Activated CD4-positive, CD25-positive, alpha-beta regulatory T cell treated with anti-CD3 and anti-CD28 coated beads, Interleukin-2, amount 50 U/mL, for 24 hours (primary cell): ENCODE data around the gene NAV3.

ENCODE experiments used
- ATAC-seq, 2 donors: fragments of 150-1000 bp; cut with Tn5 transposase; one replicate each; pipeline ENCODE4 v1.10.0; 2021; ENCODE audit warnings: mild to moderate bottlenecking in 1 of 2, moderate library complexity in 1 of 2

NAV3 gene

DNA sequence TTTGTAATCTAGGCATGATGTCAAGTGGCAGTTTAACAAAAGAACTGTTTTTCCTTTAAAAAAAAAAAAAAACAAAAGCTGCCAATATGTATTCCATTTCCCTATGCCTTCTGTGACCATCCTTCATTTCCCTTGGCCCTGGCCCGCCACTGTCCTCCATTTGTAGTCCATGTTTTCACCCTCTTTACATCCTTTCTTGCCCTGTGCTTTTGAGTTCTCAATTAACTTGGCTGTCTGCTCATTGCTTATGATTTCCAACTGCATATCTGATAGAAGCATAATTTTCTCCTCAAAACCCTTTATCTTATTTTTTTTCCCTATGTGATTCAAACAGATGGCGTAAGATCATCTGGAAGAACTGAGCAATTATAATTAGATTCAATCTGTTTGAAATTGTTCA lies 297.5 kb downstream of the NAV3 start:
- ATAC-seq, result no peak

- no peak for ATAC-seq
Observed at GRCh38 chr12:78143717-78144116, 313.0 kb downstream of the NAV3 start.

DNA sequence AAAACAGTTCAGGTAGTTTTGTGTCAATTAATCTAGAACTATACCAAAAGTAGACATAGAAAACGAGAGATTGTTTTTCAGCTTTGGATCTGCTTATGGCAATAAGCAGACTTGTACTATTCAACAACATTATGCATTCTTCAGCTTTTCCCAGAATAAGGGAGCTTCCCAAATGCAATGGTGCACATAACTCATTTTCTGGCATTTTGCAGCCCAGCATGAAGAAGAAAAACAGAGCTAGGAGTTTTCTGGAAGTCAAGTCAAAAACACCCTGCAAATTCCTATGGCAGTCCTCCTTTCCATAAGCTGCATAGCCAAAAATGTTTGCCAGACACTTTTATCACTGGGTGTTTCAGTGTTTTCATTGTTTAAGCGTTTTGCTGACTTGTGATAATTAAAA lies 314.7 kb downstream of the NAV3 start:
- ATAC-seq, result no peak

DNA sequence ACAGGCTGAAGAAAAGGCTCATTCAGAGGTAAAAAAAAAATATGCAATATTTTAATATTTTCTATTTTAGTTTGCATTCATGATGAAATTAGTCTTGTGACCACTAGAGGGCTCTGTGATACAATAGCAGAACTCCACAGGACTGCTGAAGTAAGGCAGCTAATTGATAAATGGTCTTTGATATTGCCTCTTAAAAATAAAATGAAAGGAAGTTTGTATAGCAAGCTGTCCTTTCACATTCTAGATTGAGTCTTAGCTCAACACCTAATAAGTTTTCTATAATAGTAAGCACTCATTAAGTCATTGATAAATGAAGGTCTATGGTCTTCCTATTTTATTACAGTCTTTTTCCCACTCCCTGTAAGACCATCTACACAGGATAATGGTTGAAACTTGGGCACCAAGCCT lies 315.7 kb downstream of the NAV3 start:
- no peak for ATAC-seq

DNA sequence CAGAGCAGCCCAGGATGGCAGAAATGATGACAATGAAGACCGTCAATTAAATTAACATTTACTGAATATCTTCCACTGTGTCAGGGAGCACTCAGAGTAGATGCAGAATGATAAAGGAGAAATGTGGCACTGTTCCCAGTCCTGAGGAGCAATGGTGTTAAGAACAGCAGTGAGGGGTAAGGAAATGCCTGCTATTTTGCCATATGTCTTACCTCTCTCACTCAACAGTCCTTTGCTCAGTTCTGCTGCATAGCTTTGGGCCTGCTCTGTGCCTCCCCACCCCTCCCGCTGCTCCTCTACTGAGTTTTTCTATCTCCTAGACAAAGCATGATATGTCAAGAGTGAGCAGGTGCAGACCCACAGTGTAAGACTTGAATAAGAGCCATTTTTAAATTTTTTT lies 318.8 kb downstream of the NAV3 start:
- no peak for ATAC-seq

DNA sequence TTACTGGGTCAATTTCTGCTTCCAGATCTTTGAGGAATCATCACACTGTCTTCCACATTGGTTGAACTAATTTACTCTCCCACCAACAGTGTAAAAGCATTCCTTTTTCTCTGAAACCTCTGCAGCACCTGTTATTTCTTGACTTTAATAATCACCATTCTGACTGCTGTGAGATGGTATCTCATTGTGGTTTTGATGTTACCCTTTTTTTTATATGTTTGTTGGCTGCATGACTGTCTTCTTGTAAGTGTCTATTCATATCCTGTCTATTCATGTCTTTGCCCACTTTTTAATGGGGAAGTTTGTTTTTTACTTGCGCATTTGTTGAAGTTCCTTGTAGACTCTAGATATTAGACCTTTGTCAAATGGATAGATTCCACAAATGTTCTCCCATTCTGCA lies 324.9 kb downstream of the NAV3 start:
- no peak for ATAC-seq

DNA sequence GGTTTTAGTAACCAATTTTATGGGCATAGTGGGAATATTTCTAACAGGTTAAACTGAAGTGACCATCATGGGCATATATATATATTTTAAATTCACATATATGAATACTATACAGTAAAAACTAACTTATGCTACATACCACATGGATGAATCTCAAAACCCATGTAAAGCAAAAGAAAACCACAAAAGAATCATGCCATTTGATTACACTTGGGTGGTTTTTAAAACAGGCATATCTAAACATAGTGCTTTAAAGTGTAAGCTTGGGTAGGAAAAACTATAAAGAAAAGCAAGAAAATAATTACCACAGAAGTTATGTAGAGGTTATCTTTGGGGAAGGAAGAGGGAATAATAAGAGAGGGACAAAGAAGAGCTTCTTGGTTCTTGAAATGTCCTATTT lies 326.1 kb downstream of the NAV3 start:
- ATAC-seq, result no peak

DNA sequence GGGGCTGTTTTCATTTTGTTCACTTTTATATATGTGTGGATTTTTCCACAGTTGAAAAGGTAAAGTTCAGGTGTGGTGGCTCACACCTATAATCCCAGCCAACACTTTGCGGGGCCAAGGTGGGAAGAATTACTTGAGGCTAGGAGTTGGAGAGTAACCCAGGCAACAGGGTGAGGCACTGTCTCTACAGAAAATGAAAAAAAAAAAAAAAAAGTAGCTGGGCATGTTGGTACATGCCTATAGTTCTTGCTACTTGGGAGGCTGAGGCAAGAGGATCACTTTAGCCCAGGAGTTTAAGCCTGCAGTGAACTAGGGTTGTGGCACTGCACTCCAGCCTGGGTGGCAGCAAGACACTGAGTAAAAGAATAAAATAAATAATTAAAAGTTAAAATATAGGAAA lies 326.5 kb downstream of the NAV3 start:
- ATAC-seq, result no peak

DNA sequence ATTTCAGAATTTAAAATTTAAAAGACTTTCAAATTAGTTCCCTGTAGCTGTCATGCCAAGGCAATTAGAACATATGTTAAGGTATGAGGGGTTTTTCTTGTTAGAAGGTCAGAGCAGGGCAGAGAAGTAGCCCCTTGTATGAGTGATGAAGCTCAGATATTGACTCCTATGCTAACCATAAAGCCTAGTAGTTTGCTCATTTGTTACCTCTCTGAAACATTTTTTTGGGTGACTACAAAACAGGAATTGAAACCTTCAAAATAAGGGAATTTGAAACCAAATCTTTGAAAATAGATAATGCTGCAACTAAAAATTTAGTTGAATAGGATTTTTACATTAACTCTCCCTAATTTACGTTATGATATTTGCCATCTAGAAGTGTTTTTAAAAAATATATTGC lies 333.5 kb downstream of the NAV3 start:
- no peak for ATAC-seq

- no peak for ATAC-seq
Observed at GRCh38 chr12:78167510-78167909, 336.8 kb downstream of the NAV3 start.

DNA sequence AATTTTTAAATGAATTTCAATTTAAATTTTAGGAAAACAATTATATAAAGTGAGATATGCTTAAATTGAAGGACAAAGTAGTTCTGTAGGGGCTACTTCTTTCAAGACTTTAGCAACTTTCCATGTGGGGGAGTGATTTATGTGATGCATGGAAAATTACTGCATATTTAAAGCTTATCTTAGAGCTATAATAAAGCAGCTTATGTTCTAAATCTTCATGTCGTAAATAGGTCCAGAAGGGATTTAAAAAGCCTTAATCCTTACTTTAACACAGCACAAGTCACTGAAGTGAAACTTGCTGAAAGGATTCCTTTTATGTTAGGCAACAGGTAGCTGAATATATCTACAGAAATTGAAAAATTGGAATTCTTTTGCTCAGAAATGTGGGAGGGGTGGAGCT lies 340.4 kb downstream of the NAV3 start:
- ATAC-seq, result no peak

DNA sequence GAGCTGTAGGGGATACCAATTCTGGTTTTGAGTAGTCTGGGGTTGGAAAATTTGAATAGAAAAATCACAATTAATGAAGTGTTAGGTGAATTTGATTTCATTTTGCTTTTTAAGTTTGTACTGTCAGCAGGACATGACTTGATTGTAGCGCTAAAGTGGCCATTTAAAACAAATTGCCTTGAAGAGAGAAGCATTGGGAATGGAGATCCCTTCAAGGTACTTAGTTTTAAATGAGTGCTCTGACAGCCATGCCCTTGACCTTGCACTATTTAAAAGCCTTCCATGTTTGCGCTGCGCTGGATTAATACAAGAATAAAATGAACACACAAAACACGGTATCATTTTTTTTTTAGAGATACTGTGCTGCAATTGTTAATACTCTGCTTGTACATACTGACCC lies 345.9 kb downstream of the NAV3 start:
- ATAC-seq, result no peak

- ATAC-seq, result no peak
Observed at GRCh38 chr12:78177298-78177697, 346.6 kb downstream of the NAV3 start.

GRCh38 chr12:78179346-78179745 lies 348.7 kb downstream of the NAV3 start:
- no peak for ATAC-seq

DNA sequence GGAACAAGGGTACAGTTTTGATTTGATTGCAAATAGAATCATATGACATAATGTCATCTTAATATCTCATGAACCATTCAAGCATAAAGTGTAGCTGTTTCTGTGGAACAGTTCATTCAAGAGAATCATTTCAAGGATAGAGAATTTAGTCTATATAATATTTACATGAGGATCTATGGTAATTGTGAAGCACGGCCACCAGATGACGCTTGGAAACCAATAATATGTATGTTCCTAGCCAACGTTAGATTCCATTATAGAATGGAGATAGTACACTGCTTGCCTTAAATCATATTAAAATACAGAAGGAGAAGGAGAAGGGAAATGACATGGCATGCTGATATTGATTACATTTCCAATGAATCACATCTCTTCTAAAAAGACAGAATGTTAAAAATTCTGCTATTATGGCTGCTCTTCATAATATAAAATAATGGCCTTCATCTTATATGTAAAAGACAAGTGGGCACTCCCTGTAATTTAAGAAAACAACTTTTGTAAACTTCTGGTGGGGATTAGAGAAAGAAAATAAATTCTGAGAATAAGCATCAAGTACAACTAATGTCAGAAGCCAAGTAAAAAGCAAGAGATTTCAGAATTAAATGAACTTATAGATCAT lies 351.0 kb downstream of the NAV3 start:
- ATAC-seq, result no peak

GRCh38 chr12:78183824-78184223 lies 353.1 kb downstream of the NAV3 start:
- no peak for ATAC-seq

DNA sequence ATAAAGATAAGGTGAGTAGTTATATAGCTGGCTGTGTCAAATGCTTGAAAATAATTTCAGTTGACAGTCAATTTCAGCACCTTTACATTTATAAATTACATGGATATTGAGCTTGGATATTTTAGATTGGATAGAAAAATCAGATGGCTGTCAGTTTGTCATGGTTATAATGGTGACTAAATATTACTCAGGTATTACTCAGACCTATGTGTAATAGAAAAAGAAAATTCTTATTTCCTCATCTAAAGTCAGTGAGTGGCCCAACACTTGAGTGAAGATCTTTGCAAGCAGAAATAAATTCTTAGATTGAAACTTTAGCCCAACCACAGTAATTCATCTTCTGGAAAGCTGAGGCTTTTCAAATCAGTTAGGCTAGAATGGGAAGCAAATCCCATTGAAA lies 354.4 kb downstream of the NAV3 start:
- ATAC-seq, result no peak

GRCh38 chr12:78185651-78186050 lies 355.0 kb downstream of the NAV3 start:
- ATAC-seq, result no peak

GRCh38 chr12:78186670-78187069 lies 356.0 kb downstream of the NAV3 start:
- no peak for ATAC-seq

DNA sequence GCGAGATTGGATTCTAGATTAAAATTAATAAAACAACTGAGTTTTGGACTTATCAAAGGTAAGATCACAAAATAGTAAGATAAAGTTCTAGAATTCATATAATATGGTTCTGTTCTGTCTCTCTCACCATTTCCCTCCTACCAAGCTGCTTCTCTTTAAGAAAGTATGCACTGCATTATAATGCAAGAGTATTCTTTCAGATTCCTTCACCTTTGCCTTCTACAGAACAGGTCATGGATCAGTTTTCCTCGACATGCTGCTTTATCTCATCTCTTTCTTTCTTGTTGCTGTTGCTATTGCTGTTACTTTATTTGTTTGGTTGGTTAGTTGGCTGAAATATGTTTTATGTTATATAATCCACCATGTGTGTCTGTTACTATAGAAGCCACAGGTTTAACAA lies 357.0 kb downstream of the NAV3 start:
- no peak for ATAC-seq

GRCh38 chr12:78189656-78190055 lies 359.0 kb downstream of the NAV3 start:
- ATAC-seq, result no peak

GRCh38 chr12:78191611-78192010 lies 360.9 kb downstream of the NAV3 start:
- no peak for ATAC-seq

DNA sequence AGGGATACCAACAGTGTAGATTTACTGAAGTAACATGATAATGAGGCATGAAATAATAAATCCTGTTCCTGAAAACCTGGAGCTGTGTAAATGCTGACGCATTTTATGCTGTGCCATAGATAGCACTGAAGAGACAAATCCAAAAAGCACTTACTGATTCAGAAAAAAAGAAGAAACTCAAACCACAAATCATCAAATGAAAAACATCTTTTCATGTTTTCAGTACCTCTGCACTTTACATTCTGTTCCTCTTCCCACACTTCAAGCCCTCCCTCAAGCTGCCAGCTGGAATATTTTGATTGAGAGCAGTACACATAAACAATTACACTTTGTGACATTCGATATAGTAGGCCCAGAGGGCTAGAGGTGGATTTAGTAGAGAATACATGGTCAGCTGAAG lies 362.3 kb downstream of the NAV3 start:
- ATAC-seq, result no peak

GRCh38 chr12:78194448-78194847 lies 363.8 kb downstream of the NAV3 start:
- no peak for ATAC-seq

GRCh38 chr12:78198896-78199295 lies 368.2 kb downstream of the NAV3 start:
- ATAC-seq, result no peak

GRCh38 chr12:78199926-78200325 lies 369.2 kb downstream of the NAV3 start:
- no peak for ATAC-seq
